NCI-H2171 treated with DMSO at 0.1 percent for 48 hours (cell line): ENCODE results near the gene CIP2A.

Source experiments
- DNase-seq: peaks from one replicate; lab custom pipeline; 2025; lab: John Stamatoyannopoulos, UW

The CIP2A gene

GRCh38 chr3:108562565-108562964, 26.7 kb downstream of the CIP2A start:
- no peak for DNase-seq

DNA sequence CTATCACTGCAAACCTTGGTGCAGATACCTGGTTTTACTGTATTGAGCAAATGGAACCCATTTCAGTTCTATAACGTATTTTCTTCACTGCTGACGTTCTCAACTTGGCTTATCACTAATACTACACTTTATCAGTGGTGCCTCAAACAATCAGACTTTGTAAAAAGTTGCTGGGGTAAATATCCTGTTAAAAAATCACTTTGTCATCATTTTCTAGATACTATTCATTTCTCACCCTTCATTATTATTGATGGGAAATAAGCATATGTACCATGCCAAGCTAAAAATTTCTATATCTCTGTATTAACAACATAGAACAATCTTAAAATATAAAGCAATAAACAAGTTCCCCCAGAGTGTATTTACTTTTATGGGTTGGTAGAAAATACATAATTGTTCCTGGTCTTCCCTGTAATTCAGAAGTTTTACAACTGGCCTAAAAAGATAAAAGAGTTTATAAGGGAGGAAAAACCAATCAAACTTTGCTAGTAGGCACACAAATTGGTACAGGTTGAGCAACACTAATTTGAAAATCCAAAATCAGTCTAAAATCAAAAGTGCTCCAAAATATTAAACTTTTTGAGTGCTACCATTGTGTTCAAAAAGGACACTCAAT, 33.2 kb downstream of the CIP2A start:
- no peak for DNase-seq

DNA sequence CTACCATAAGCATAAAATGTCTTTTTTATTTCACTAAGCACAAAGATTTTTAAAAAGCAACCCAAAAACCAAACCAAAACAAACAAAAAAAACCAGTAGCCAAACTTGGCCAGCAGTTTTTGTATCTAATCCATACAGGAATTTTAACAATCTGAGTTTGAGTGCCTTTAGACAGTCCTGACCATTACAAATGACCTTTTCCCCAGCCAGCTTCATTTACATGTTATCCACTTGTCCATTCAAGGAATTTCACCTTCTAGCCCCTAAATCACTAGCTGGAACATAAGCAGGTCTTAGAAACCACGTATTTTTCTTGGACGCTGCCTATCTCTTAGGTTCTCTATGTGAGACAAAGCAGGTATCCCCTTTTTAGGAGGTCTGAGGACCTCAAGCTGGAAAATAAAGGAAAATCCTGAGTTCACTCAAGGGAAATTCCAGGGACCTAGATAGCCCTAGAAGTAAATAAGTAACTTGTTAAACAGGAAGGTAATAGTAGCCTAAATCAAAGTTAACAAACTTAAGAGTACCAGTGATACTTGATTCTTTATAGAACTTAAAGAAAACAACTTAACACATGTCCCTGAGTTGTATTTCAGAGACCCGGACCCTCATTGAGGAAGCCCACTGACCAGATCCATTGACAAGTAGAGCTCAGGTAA, 34.2 kb downstream of the CIP2A start:
- no peak for DNase-seq

GRCh38 chr3:108554229-108554628, 35.0 kb downstream of the CIP2A start:
- DNase-seq = no peak

DNA sequence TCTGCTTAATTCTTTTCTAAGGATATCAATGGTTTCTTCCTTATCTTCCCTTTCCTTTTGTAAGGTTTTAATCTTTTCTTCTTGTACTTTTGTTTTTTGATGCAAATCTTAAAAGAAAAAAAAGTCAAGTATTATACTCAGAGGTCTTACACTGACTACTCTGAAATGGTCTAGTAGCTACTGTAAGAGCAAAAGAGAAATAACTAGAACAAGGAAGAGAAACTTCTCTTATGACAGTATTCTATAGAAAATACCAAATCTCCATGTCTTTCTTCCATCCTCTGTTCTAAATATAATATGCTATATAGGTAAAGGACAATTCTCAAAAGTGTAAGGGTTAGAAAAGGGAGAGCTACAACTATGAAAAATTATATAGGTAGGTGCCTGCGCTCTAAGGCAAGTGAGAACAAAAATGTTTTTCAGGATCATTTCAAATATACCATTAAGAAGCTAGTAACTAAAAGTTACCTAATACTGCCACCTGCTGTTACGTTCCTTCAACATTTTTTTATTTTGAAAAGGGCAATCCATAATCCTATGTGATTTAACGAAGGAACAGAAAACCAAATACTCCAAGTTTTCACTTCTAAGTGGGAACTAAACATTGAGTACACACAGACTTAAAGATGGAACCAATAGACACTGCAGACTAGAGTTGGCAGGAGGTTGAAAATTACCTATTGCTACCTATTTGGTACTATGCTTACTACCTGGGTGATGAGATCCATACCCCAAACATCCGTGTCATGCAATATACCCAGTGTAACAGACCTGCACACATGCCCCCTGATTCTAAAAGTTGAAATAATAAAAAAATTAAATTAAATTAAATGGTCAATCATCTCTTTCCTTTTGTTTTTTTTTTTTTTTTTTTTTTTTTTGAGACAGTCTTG, 36.7 kb downstream of the CIP2A start:
- peak; percentile 76 for DNase-seq

- DNase-seq = no peak
Measured at GRCh38 chr3:108548886-108549285, 40.4 kb downstream of the CIP2A start.

- no peak for DNase-seq
Measured at GRCh38 chr3:108548304-108548703, 40.9 kb downstream of the CIP2A start.

DNA sequence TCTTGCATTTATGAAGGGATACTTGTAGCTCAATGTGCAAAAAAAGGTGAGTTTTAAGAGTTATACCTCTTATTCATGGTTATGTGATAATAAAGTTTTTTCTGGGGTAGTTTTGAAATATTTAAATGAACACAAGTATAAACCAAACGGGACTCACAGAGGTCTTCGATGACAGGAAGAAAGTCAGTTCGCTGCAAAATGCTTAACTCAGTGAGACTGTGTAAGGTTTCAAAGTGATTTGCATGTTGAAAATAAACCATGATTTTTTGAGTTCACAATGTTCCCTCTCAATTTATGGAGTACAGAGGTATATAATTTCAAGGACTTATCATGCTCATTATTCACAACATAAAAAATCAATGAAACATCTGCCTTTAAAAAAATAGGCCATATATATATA, 42.5 kb downstream of the CIP2A start:
- no peak for DNase-seq

- DNase-seq = peak; percentile 32
Measured at GRCh38 chr3:108546247-108546646, 43.0 kb downstream of the CIP2A start.

- no peak for DNase-seq
Measured at GRCh38 chr3:108538083-108538482, 51.2 kb downstream of the CIP2A start.

GRCh38 chr3:108528459-108529252, 60.6 kb downstream of the CIP2A start:
- DNase-seq = no peak

GRCh38 chr3:108527817-108528216, 61.4 kb downstream of the CIP2A start:
- no peak for DNase-seq

GRCh38 chr3:108527109-108527508, 62.1 kb downstream of the CIP2A start:
- no peak for DNase-seq

GRCh38 chr3:108525971-108526370, 63.3 kb downstream of the CIP2A start:
- DNase-seq = no peak

DNA sequence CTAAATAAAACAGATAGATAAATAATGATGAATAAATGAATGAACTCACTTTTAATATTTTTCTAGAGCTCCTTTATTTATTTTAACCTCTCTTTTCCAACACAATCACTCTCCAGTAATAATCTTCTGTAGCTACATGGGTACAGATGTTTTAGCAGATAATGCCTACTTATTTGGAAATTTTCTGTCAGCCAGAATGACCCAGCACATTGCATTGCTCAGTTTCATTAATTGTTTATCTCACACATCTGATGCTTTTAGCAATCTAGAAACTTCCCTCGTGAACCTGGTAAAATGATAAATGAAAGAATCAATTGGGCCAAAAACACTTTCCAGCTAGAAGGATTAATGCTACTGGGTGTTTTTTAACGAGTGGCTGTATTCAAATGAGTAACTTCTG, 64.0 kb downstream of the CIP2A start:
- DNase-seq = no peak

GRCh38 chr3:108524537-108524936, 64.7 kb downstream of the CIP2A start:
- DNase-seq = peak; percentile 15

- DNase-seq = no peak
Measured at GRCh38 chr3:108518895-108519294, 70.3 kb downstream of the CIP2A start.

DNA sequence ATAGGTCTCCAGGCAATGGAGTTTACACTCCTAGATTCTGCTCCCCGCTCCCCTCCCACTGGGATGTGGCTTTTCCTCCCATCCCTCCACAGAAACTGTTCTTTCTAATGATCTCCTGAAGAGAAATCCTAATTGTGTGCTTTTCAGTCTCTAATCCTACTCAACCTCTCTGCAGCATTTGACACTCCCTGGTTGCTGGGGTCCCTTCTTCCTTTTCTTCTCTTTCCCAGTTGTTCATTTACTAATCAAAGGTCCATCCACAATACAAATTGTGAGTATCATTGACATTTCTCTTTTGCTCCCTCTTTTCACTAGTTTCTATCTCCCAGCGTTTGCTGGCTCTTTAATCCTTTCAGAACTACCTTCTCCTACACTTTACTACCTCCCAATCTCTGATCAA, 72.4 kb downstream of the CIP2A start:
- no peak for DNase-seq

DNA sequence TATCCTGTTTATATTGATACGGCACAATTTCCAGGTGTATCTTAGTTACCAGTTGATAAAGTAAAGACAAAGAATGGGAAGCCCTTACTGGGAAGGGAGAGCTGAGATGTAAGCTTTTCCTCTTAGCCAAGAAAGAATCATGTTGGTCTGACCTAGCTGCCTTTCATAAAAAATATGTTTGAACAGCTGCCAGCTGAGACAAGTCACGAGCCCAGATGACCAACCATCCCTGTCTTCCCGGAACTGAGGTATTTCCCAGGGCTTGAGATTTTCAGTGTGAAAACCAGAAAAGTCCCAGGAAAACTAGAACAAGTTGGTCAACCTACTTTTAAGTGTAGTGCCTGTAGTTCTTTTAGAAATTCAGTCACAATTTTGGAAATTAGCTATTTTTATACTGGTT, 75.3 kb downstream of the CIP2A start:
- DNase-seq = no peak

DNA sequence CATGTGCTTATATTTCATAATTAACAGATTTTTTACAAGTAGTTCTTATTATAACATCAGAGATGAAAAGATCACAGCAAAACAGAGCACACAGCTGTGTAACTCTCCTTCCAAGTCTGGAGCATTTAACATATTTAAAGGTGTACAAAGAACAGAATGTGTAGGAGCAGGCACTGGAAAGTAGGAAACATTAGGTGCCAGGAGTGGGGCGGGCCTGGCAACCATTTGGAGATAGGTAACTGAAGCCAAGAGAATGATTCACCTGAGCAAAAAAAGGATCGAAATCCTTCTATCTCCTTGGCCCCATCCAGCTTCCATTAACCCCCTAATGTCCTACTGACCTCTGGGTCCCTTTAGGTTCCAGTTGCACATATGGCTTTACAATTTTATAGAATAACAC, 76.6 kb downstream of the CIP2A start:
- DNase-seq = no peak

- no peak for DNase-seq
Measured at GRCh38 chr3:108511490-108511889, 77.7 kb downstream of the CIP2A start.

- peak; percentile 58 for DNase-seq
Measured at GRCh38 chr3:108511055-108511454, 78.2 kb downstream of the CIP2A start.
